Cardiac septum (tissue), 1 donor: ENCODE data around the gene ETV1. TPM values are rescaled to one million over a fixed set of nuclear protein-coding genes. Genes with fewer than 3 reads are reported as not detected.

Experiments
- DNase-seq: peaks from one replicate; pipeline ENCODE4 v3.0.0-alpha.2; 2020; ENCODE audit warnings: low spot score
- intact Hi-C: fragments of 100-400 bp; cut with DNase I; formaldehyde crosslinking; loops from one replicate; pipeline ENCODE4 v1.14.0; 2022
- total RNA-seq: library from RNA; stranded (reverse); fragmentation: NEBNext Ultra II Directional; extraction: Animal tissue kit (Norgen Biotek cat#: 25700); gene quantifications from one replicate; pipeline ENCODE4 v1.2.1, GENCODE V29; 2021
- donor health status: DM: no; HTN: no; CAD: no.

ETV1 gene
- total RNA-seq, 1 donor from 2014 or later, result 165 TPM

- DNase-seq, result no peak
- intact Hi-C loops, result no loop called here
Measured at GRCh38 chr7:13988731-13989125, 738 bp downstream of the ETV1 start.

GRCh38 chr7:13988065-13988464 is 1.4 kb downstream of the ETV1 start:
- no peak for DNase-seq
- intact Hi-C loops, result no loop called here

GRCh38 chr7:13987395-13987794 is 2.1 kb downstream of the ETV1 start:
- intact Hi-C loops, result no loop called here
- DNase-seq, result no peak

- intact Hi-C loops, result no loop called here
- DNase-seq, result no peak
Measured at GRCh38 chr7:13986208-13986607, 3.3 kb downstream of the ETV1 start.

- no peak for DNase-seq
- intact Hi-C loops, result no loop called here
Measured at GRCh38 chr7:13984831-13985685, 4.4 kb downstream of the ETV1 start.

- no peak for DNase-seq
- intact Hi-C loops, result no loop called here
Measured at GRCh38 chr7:13984061-13984460, 5.4 kb downstream of the ETV1 start.

- intact Hi-C loops, result no loop called here
- no peak for DNase-seq
Measured at GRCh38 chr7:13982940-13983677, 6.4 kb downstream of the ETV1 start.

GRCh38 chr7:13981070-13981469 is 8.4 kb downstream of the ETV1 start:
- intact Hi-C loops, result no loop called here
- DNase-seq, result no peak

- no peak for DNase-seq
- intact Hi-C loops, result no loop called here
Measured at GRCh38 chr7:13980474-13980873, 9.0 kb downstream of the ETV1 start.

GRCh38 chr7:13979671-13980435 is 9.6 kb downstream of the ETV1 start:
- DNase-seq, result no peak
- intact Hi-C loops, result no loop called here

GRCh38 chr7:13976594-13976993 is 12.9 kb downstream of the ETV1 start:
- DNase-seq, result no peak

GRCh38 chr7:13965077-13965476 is 24.4 kb downstream of the ETV1 start:
- intact Hi-C loops, result no loop called here
- DNase-seq, result no peak

More at GRCh38 chr7:13976594-13976993, 12.9 kb downstream of the ETV1 start:
- intact Hi-C loops, result no loop called here

- intact Hi-C loops, result no loop called here
- no peak for DNase-seq
Measured at GRCh38 chr7:13963925-13964324, 25.5 kb downstream of the ETV1 start.

GRCh38 chr7:13955494-13955893 is 34.0 kb downstream of the ETV1 start:
- intact Hi-C loops, result no loop called here
- no peak for DNase-seq

- no peak for DNase-seq
- intact Hi-C loops, result no loop called here
Measured at GRCh38 chr7:13953368-13953767, 36.1 kb downstream of the ETV1 start.

GRCh38 chr7:13952921-13953320 is 36.5 kb downstream of the ETV1 start:
- no peak for DNase-seq
- intact Hi-C loops, result no loop called here

GRCh38 chr7:13949939-13950338 is 39.5 kb downstream of the ETV1 start:
- intact Hi-C loops, result no loop called here
- no peak for DNase-seq

- intact Hi-C loops, result no loop called here
- no peak for DNase-seq
Measured at GRCh38 chr7:13949445-13949844, 40.0 kb downstream of the ETV1 start.

- DNase-seq, result no peak
- intact Hi-C loops, result no loop called here
Measured at GRCh38 chr7:13948019-13948801, 41.3 kb downstream of the ETV1 start.

GRCh38 chr7:13947535-13947934 is 41.9 kb downstream of the ETV1 start:
- intact Hi-C loops, result no loop called here
- DNase-seq, result no peak
